GM12872 (cell line): Measurements from ENCODE around the gene WNT9A.

Experiments
- CTCF ChIP-seq: IDR thresholded peaks from 3 replicates; pipeline ENCODE4 v1.5.1; 2011; ENCODE audit warnings: low read depth, mild to moderate bottlenecking, low read length, moderate library complexity; ENCODE audit not compliant: insufficient read depth

WNT9A gene

GRCh38 chr1:227926896-227927885, 20.5 kb downstream of the WNT9A start:
- TF ChIP-seq CTCF, result no peak

- TF ChIP-seq CTCF, result no peak
Measured at GRCh38 chr1:227926216-227926791, 21.4 kb downstream of the WNT9A start.

- TF ChIP-seq CTCF, result no peak
Measured at GRCh38 chr1:227925582-227926198, 22.0 kb downstream of the WNT9A start.

GRCh38 chr1:227924833-227925574, 22.7 kb downstream of the WNT9A start:
- TF ChIP-seq CTCF, result no peak

GRCh38 chr1:227924168-227924832, 23.4 kb downstream of the WNT9A start:
- no peak for TF ChIP-seq CTCF

- TF ChIP-seq CTCF, result no peak
Measured at GRCh38 chr1:227923353-227924167, 24.2 kb downstream of the WNT9A start.
